Measurements from ENCODE around the gene TEAD3.

The TEAD3 gene

GRCh38 chr6:35495258-35496035 lies 1.4 kb downstream of the TEAD3 start:
- no peak for DNase-seq
- in situ Hi-C loops (cut with HindIII; ENCODE audit: low pct_ligation_motif_present, low pct_unique_long_range_greater_than_20kb, low sequenced_read_pairs) = no loop called here

- DNase-seq = no peak
These were observed 2.7 kb downstream of the TEAD3 start for GRCh38 chr6:35494161-35494563.

GRCh38 chr6:35493307-35493983 lies 3.4 kb downstream of the TEAD3 start:
- in situ Hi-C loops (cut with HindIII; ENCODE audit: low pct_ligation_motif_present, low pct_unique_long_range_greater_than_20kb, low sequenced_read_pairs) = no loop called here
- DNase-seq = no peak

More at GRCh38 chr6:35494161-35494563, 2.7 kb downstream of the TEAD3 start:
- in situ Hi-C loops (cut with HindIII; ENCODE audit: low pct_ligation_motif_present, low pct_unique_long_range_greater_than_20kb, low sequenced_read_pairs) = no loop called here

- DNase-seq = no peak
These were observed 4.0 kb downstream of the TEAD3 start for GRCh38 chr6:35492974-35493284.

GRCh38 chr6:35492258-35492973 lies 4.5 kb downstream of the TEAD3 start:
- in situ Hi-C loops (cut with HindIII; ENCODE audit: low pct_ligation_motif_present, low pct_unique_long_range_greater_than_20kb, low sequenced_read_pairs) = no loop called here
- no peak for DNase-seq

More at GRCh38 chr6:35492974-35493284, 4.0 kb downstream of the TEAD3 start:
- in situ Hi-C loops (cut with HindIII; ENCODE audit: low pct_ligation_motif_present, low pct_unique_long_range_greater_than_20kb, low sequenced_read_pairs) = no loop called here

- no peak for DNase-seq
- in situ Hi-C loops (cut with HindIII; ENCODE audit: low pct_ligation_motif_present, low pct_unique_long_range_greater_than_20kb, low sequenced_read_pairs) = no loop called here
These were observed 5.2 kb downstream of the TEAD3 start for GRCh38 chr6:35491558-35492257.

DNA sequence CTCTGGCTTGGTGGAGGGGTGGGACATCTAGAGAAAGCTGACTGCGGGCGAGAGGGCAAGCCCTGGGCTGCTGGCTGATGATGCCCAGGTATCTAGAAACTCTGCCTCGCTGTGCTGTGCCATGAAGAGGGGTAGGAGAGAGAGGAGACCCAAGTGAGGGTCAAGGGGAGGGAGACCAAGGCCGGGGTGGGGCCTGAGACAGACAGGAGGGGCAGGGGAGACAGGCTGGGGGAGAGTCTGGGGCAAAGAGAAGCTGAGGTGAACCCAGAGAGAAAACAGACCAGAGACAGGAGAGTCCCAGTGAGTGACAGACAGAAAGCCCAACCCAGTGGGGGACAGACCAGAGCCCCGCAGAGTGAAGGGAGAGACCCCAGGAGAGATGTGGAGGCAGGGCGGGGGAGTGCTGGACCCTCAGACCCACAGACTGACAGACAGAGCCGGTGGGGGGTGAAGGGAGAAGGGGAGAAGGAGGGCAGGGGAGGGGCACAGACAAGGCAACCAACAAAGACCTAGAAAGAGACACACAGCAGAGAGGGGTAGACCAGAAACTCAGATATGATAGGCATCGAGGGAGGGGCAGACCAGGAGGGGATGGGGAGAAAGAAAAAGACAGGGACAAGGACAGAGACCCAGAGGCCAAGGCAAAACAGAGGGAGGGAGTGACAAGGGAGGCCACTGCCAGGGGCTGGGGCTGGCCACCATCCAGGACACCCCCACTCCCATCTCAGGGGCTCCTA lies 5.9 kb downstream of the TEAD3 start:
- DNase-seq = no peak
- in situ Hi-C loops (cut with HindIII; ENCODE audit: low pct_ligation_motif_present, low pct_unique_long_range_greater_than_20kb, low sequenced_read_pairs) = no loop called here

DNA sequence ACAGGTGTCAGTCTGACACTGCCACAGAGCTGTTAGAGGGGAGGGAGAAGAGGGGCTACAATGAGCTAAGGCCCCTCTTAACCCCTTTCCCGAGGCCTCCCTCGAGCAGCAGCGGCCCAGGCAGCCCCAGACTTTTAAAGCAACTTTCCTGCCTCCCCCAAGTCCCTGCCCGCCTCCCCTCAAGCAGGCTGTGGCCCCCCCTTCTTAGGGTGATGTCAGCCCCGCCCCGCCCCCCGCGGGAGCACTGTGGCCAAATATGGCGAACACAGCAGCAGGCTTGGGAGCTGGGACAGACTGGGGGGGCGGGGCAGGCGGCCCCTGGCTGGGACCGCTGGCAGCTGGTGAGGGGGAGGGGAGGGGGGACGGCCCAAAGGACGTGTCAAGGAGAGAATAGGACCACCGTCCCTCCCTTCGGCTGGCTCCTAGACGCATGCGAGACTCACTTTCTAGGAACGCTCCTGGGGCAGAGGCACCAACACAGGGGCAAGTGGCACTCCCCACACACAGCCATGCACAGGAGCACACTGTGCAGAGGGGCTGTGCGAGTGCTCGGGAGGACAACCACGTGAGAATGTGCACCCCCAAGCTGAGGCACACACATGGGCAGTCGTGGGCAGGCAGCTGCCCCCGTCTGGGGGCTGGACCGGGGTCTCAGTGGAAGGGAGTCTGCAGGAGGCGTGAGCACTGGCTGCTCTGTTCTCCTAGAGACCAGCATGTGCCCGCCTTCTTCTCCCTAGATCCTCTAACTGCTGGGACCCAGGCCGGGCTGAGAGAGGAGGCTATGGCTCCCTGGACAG lies 6.7 kb downstream of the TEAD3 start:
- in situ Hi-C loops (cut with HindIII; ENCODE audit: low pct_ligation_motif_present, low pct_unique_long_range_greater_than_20kb, low sequenced_read_pairs) = no loop called here
- no peak for DNase-seq

- DNase-seq = no peak
- in situ Hi-C loops (cut with HindIII; ENCODE audit: low pct_ligation_motif_present, low pct_unique_long_range_greater_than_20kb, low sequenced_read_pairs) = no loop called here
These were observed 7.8 kb downstream of the TEAD3 start for GRCh38 chr6:35489066-35489465.

DNA sequence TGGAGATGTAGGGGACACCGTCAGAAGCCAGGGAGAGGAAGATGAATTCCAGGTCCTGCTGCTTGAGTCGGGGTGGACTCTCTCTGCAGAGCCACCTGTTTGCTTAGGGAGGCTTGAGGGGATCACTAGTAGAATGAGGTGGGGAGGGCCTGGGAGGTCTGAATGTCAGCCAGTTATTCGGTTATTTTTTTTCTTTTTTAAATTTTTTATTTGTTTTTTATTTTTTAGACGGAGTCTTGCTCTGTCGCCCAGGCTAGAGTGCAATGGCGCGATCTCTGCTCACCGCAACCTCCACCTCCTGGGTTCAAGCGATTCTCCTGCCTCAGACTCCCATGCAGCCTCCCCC lies 8.4 kb downstream of the TEAD3 start:
- in situ Hi-C loops (cut with HindIII; ENCODE audit: low pct_ligation_motif_present, low pct_unique_long_range_greater_than_20kb, low sequenced_read_pairs) = no loop called here
- no peak for DNase-seq

- in situ Hi-C loops (cut with HindIII; ENCODE audit: low pct_ligation_motif_present, low pct_unique_long_range_greater_than_20kb, low sequenced_read_pairs) = no loop called here
These were observed 9.0 kb downstream of the TEAD3 start for GRCh38 chr6:35487658-35488516.

GRCh38 chr6:35486005-35486925 lies 10.6 kb downstream of the TEAD3 start:
- no peak for DNase-seq
- in situ Hi-C loops (cut with HindIII; ENCODE audit: low pct_ligation_motif_present, low pct_unique_long_range_greater_than_20kb, low sequenced_read_pairs) = no loop called here

More at GRCh38 chr6:35487658-35488516, 9.0 kb downstream of the TEAD3 start:
- no peak for DNase-seq

DNA sequence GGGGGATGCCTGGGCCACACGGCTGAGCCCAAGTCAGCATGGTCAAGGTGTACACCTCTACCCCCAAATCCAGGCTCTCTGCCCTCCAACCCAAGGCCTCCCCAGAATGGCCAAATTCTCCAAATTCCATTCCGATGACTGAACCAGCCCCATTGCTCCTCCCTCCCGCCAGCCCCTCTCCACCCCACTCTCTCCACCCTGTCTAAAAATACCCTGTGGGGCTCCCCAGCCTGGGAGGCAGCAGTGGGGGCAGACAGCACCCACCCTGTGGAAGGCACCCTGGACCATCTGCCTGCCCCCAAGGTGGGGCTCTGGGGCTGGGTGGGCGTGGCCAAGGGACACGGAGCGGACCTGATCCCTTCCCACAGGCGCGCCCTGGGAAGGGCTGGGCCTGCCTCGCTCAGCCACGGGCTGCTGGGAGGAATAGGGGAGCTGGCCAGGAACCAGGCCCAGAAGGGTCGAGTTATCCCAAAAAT lies 11.4 kb downstream of the TEAD3 start:
- peak; percentile 74 for DNase-seq
- in situ Hi-C loops (cut with HindIII; ENCODE audit: low pct_ligation_motif_present, low pct_unique_long_range_greater_than_20kb, low sequenced_read_pairs) = no loop called here

DNA sequence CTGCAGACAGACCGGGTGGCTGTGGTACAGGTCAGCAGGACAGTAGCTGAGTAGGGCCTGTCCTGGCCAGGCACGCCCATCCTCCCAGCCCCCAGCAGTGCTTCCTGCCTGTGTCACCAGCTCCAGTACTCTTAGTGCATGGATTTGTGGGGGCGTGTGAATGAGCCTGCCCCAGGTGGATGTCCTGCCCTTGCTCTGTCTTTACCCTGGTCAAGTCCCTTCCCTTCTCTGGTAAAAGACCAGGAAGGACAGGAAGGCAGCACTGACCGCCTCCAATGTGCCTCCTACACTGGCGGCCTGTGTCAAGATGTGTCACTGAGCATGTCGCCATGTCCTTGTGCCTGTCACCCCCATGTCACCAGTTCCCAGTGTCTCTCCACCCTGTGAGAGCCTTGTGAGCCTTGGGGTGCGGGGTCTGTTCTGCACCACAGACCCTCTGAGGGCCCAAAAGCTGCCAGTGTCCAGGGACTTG lies 11.9 kb downstream of the TEAD3 start:
- no peak for DNase-seq
- in situ Hi-C loops (cut with HindIII; ENCODE audit: low pct_ligation_motif_present, low pct_unique_long_range_greater_than_20kb, low sequenced_read_pairs) = no loop called here

- in situ Hi-C loops (cut with HindIII; ENCODE audit: low pct_ligation_motif_present, low pct_unique_long_range_greater_than_20kb, low sequenced_read_pairs) = no loop called here
- no peak for DNase-seq
These were observed 12.8 kb downstream of the TEAD3 start for GRCh38 chr6:35483893-35484645.

Data from ACHN (cell line).